Stimulated activated CD4-positive, alpha-beta T cell treated with anti-CD3 and anti-CD28 coated beads, Interleukin-1b, Interleukin-23, amount 100 ng/mL, for 4 hours (primary cell): ENCODE results near the gene LRRC59.

ENCODE experiments used
- DNase-seq, 2 donors: peaks; one replicate each; pipeline ENCODE4 v3.0.0-alpha.2; 2020; ENCODE audit warnings: low read depth in 2 of 2

The LRRC59 gene

DNA sequence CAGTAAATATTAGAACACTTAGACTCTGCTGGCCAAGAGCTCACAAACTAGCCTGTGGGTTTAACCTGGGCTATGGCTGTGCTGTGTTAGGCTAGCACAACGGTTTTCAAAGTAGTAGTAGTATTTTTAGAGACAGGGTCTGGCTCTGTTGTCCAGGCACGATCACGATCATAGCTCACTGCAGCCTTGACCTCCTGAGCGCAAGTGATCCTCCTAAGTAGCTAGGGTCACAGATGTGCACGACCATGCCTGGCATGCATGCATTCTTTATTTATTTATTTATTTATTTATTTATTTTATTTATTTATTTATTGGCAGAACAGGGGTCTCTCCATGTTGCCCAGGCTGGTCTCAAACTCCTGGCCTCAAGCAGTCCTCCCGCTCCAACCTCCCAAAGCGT, 34.7 kb downstream of the LRRC59 start:
- DNase-seq: no peak

DNA sequence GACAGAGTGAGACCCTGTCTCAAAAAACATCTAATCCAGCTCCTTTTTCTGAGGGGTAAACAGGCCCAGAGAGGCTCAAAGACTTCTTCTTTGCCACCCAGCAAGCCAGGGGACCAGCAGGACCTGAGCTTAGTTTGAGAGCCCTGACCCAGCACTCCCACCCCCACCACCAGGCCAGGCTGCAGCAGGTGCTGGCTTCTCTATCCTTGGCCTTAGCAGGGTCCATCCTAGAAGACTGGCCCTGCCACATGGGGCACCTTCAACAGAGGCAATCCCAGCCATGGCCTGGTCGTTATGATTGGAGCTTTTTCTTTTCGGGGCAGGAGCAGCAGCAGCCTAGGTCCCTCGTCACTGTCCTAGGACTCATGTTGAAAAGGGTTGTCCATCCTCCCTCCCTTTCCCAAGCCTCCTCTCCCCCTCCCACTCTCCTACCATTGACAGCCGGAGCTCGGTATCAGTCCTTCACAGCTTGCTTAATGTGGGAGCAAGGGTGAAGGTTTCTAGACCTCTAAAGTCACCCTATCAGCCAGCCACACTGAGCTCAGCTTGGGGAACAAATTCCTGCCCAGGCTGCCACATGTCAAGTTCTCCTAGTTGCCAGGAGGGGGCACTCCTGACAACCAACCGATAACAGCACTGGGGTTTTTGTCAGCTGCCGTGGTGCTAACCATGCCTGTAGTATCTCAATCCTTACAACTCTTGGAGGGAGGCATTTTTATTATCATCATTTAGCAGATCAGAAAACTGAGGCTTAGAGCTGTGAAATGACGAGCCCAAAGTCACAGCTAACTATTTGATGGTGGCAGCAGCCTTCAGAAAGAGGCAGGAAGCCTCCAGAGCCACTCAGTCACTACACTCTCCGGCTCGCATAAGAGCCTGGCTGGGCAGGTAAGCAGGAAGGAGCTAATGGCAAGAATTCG, 35.5 kb downstream of the LRRC59 start:
- peak; percentile 35 to 39 for DNase-seq

DNA sequence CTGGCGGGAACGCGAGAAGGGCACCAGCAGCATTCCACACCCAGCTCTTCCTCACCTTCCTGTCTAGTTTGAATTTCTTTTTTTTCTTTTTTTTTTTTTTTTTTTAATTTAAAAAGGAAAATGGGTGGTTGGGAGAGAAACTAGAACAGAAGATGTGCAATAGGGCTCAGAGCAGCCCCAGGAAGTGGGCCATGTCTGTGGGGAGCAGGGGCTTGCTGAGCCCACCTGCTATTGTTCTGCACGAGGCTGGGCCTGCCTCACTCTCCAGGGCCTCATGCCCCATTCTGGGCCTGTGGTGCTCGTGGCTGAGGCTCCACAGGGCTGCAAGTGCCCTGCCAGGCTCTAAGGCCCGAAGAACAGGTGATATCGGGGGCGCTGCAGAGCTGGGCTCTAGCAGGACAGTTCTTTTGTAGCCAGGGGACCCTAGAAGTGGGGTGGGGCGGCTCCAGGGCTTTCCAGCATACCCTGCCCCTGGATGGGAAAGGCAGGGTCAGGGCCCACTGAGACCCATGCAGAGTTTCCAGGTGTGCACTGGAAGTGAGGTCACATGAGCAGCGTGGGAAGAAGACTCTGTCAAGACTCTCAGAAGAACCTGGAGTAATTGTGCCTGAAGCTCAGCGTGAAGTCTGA, 36.7 kb downstream of the LRRC59 start:
- no peak for DNase-seq

DNA sequence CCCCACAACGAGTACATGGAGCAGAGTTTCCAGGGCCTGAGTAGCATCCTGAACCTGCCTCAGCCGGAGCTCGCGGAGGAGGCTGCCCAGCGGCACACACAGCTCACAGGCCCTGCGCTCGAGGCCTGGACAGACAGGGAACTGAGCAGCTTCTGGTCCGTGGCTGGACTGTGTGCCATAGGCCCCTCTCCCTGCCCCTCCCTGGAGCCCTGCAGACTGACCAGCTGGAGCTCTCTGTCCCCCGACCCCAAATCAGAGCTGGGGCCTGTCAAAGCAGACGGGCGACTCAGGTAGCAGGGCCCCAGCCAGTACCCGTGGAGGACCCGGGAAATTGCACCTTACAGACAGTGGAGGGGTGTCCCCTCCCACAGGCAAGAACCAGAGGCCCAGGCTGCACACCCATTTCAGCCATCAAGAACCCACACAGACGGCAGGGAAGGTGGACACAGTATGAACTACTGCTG, 37.3 kb downstream of the LRRC59 start:
- no peak for DNase-seq

DNA sequence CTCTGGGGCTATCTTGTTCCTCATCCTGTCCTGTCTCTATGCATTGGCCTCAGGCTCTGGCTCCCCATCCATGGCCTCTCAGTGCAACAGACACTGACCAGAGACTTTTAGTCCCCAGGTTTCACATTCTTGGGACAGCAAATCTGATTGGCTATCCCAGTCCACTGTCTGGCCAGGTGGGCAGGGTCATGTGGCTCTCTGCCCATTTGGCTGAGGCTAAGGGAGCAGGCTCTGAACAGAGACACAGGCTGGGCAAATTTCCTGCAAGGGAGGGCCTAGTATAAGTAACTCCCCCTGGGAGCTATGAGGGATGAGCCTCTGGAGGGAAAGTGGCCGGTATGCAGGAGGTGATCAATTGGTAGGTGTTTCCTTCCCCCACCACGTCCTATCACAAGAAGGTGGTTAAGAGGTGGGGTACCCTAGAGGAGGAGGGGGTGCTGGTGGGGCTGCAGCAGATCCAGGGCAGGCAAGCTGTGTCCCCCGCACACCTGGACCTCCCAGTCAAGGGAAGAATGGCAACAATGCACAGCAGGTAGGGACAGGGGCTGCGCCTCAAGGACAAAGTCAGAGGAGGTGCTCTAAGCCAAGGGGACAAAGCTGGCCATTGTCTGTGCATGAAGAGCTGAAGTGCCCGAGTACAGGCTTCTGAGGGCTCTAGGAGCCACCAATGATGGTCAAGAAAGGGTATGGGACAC, 38.2 kb downstream of the LRRC59 start:
- no peak for DNase-seq

DNA sequence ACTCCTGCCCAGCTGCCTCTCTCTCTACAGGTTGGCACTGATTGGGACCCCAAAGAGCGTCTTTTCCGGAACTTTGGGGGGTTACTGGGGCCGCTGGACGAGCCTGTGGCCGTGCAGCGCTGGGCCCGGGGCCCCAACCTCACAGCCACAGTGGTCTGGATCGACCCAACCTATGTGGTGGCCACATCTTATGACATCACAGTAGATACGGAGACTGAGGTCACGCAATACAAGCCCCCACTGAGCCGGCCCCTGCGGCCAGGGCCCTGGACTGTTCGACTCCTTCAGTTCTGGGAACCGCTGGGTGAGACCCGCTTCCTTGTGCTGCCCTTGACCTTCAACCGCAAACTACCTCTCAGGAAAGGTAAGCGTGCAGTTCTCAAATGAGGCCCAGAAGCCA, 39.1 kb downstream of the LRRC59 start:
- DNase-seq: no peak

DNA sequence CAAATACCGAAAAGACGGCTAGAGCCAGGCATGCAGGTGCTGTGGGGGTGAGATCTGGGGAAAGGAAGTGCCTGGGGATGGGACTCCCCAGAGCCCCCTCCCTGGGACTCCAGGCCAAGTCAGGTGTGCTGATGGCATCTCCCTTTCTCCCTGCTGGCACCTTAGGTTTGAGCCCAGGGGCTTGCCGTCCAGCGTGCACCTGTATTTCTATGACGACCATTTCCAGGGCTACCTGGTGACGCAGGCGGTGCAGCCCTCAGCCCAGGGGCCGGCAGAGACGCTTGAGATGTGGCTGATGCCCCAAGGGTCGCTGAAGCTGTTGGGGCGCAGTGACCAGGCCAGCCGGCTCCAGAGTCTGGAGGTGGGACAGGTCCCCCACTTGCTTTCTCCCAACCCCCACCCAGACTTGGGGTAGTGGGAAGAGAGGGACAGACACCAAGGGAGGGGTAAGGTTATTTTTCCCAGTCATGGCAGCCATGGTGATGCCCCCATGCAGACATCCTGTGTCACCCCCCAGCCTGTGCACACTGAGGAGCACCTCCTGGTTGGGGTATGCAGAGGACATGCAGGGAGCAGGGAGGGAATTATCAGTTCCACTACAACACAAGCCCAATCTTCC, 40.3 kb downstream of the LRRC59 start:
- DNase-seq: no peak

DNA sequence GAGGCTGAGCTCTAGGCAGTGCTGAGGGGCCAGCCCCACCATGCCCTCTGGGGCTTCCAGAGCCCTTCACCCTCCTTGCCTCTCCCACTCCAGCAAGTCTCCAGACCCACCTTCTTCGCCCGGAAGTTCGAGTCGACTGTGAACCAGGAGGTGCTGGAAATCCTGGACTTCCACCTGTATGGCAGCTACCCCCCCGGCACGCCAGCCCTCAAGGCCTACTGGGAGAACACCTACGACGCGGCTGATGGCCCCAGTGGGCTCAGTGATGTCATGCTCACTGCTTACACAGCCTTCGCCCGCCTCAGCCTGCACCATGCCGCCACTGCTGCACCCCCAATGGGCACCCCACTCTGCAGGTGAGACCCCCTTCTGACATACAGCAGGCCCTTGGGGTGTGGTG, 40.9 kb downstream of the LRRC59 start:
- DNase-seq: no peak

DNA sequence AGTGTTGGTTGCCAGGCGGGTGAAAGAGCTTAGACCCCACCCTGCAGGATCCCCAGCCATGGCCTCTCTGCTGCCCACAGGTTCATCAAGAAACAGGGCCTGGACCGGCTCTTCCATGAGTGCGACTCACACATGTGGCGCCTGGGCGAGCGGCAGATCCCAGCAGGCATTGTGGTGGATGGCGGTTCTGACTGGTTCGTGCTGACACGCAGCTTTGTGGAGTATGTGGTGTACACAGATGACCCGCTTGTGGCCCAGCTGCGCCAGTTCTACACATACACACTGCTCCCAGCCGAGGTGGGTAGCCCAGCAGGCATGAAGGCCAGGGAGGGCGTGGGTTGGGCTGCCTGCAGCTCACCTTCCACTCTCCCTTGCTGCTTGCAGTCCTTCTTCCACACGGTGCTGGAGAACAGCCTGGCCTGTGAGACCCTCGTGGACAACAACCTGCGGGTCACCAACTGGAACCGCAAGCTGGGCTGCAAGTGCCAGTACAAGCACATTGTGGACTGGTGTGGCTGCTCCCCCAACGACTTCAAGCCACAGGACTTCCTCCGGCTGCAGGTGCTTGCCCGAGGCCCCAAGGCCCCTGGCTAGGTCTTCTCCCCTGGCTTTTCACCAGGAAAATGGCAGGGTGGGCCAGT, 41.5 kb downstream of the LRRC59 start:
- DNase-seq: no peak

DNA sequence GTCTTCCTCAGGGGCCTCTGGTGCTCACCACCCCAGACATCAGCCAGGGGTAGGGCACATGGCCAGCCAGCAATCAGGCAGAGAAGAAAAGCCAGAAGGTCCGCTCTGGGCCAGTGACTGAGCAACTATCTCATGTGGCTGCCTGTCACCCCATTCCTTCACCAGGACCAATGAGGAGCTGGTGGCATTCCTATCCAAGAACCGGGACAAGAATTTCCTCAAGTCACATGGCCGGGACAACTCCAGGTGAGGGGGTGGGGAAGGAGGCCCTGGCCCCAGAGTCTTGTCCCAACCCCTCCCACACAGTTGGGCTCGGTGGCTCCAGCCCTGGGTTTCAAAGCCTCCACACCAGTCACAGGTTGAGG, 42.0 kb downstream of the LRRC59 start:
- DNase-seq: no peak

DNA sequence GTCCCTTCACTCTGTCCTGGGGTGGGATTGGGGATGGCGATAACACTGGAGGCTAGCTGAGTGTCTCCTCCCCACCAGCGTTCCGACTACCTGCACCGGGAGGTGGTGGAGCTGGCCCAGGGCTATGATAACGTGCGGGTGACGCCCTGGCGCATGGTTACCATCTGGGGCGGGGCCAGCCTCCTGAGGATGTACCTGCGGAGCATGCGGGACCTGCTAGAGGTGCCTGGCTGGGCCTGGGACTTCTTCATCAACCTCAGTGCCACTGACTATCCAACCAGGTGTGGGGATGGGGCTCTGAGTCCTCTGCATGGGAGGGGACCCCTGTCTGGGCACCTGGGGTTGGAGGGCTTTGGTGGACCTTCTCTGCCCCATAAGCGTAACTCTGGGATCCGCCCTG, 42.5 kb downstream of the LRRC59 start:
- no peak for DNase-seq

DNA sequence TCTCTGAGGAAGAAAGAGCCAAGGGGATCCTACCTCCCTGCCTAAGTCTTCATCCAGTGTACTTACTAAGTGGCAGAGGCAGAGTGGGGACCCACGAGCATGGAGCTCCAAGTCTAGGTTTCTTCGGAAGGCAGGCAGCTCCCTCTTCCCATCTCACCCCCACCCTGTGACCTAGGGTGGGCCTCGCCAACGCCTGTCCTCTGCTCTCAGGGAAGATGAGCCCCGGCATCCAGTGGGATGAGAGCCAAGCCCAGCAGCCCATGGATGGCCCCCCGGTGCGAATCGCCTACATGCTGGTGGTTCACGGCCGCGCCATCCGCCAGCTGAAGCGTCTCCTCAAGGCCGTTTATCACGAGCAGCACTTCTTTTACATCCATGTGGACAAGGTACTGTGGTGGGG, 43.1 kb downstream of the LRRC59 start:
- DNase-seq: no peak

DNA sequence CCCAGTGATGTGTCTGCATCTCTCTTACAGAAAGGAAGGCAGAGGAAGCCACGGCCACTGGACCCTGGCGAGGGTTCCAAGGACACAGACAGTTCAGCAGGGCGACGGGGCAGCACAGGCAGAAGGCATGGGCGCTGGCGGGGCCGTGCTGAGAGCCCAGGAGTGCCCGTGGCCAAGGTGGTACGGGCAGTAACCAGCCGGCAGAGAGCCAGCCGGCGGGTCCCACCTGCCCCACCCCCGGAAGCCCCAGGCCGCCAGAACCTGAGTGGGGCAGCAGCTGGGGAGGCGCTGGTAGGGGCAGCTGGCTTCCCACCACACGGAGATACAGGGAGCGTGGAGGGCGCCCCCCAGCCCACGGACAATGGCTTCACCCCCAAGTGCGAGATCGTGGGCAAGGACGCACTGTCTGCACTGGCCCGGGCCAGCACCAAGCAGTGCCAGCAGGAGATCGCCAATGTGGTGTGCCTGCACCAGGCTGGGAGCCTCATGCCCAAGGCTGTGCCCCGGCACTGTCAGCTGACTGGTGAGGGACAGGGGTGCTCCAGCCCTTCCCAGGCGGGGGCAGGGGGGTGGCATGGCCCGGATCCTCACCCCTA, 43.6 kb downstream of the LRRC59 start:
- DNase-seq: no peak

DNA sequence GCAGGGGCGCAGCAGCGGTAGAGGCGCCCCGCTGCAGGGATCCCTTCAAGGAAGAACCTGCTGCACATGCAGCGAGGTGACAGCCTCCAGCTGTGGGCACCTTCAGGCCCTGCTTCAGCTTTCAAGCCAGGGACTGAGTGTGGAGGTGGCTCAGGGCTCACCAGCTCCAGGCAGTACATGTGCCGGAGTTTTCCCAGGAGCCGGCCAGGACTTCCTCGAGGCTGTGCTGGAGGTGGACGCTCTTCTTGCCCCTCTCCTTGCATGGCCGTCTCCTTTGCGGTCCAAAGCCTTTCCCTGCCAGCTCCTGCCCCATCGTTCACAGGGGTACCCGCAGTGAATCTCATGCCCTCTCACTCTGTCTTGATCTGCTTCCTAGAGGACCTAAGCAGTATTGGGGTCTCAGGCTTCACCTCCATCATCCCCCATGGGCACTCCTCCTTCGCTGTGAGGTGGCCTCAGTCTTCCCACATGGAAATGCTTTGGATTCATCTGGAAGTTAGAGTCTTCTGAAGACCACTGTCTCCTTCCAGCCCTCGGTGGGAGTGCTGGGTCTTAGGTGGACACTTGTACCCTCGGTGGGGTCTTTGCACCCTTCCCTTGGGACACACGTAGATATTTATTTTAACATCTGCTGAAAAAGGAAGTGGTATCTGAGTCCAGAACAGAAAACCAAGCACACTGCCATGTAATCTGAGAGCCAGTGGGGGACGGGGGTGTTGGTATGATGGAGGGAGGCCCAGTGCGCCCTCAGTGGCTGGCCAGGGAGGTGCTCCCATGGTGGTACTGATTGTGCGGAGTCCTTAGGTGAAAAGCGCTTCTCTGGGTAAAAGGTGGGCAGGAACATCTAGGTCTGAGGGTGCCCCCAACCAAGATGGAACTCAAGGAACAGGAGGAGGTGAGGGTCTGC, 44.4 kb downstream of the LRRC59 start:
- DNase-seq: no peak

DNA sequence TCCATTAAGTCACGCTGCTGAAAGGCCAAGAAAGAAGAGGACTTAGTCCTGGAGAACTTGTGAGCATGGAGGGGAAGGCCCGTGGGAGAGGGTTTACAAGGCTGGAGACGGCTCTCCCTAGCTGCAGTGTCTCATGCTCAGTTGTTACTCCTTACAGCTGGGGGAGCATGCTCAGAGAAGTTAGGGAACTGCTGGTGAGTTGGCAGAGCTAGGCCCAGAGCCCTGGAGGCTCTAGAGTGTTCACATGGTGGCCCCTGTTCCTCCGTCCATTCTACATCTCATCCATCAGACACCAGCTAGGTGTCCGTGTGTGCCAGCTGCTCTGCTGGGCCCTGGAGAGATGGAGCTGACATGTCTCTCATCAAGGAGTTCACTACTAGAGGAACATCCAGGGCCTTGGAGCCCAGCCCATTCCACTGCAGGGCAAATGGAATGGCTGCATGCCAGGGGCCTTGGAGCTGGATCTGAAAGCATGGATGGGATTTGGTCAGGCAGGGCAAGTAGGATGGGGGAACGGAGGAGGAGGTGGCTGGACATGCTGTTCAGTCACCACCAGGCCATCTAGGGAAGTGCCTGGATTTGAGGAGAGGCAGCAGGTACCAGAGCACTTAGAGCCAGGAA, 45.1 kb downstream of the LRRC59 start:
- no peak for DNase-seq

DNA sequence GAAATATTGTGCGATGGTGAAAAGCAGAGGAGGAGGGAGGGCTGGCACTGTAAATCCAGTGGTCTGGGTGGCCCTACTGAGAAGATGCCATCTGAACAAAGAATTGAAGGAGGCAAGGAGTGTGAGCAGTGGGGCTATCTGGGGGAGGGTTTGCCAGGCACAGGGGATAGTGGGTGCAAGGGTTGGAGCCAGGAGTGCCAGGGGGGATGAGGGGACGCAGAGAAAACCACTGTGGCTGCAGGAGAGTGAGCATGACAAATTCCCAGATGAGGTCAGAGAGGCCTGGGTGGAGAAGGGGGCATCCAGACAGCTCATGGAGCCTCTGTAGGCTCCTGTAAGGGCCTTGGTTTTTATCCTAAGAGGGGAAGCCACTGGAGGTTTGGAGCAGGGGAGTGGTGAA, 46.6 kb downstream of the LRRC59 start:
- DNase-seq: no peak

DNA sequence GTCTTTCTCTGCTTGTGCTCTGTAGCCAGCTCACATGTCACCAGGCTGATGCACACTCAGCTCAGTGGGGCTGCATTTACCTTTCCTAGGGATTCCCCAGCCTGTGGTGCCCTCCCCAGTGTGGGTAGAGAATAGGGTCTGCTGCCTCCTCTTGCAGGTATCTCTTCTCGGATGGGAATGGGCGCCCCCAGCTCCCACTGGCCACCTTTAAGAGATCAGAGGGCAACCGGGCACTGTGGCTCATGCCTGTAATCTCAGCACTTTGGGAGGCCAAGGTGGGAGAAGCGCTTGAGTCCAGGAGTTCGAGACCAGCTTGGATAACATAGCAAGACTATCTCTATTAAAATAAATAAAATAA, 48.1 kb downstream of the LRRC59 start:
- DNase-seq: no peak

DNA sequence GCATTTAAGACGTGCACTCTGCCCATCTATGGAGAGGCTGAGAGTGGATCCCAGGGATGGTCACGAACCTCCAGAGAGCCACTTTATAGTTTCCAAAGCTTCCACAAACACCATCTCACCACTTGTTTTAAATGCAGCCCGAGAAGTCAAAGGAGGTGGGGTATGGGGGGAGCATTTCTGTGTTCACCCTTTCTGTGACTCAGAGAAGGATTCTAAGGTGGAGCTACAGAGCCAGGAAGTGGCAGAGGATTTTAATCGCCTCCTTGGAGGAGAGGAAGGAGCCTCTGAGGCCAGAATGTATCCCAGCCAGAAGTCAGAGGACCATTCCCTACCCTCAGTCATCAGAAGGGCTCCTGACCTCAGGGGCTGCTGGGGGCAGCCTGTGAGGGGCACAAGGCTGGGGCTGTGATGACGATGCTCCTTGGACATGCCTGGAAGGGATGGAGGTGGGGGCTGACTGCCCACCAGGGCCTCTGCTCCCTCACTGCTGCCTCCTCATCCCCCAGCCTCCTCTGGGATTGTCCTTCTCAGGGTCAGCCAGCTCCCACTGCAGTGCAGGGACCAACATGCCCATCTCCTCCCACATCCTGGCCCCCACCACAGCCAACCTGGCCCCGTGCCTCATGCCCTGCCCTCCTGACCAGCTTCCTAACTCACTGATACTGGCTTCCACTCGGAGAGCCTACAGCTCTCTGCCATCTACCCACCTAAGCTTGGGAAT, 48.6 kb downstream of the LRRC59 start:
- no peak for DNase-seq

DNA sequence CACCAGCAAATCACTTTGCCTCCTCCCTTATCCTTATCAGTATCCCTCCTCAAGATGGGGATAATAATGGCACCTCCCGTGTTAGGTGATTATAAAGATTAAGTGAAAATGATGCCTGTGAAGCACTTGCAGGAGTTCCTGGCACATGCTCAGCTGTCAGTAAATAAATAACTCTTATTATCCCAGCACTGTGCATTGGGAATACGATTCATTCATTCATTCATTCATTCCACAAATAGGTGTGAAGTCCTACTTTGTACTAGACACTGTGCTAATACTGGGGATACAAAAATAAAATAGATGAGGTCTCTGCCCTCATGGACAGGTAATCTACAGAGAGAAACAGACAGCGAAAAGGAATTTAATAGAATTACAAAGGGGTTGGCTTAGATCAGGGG, 49.4 kb downstream of the LRRC59 start:
- no peak for DNase-seq
